H9 (cell line): ENCODE measurements around the gene ROCK2. TPM values are rescaled to one million over a fixed set of nuclear protein-coding genes. Genes with fewer than 3 reads are reported as not detected.

Experiments used
- DNase-seq: peaks from one replicate; pipeline ENCODE4 v3.0.0-alpha.2; 2017
- H2AFZ ChIP-seq: one replicate; pipeline ENCODE4 v1.6.1; 2013; ENCODE audit warnings: mild to moderate bottlenecking, low read length, control low read depth, moderate library complexity
- H2AK5ac ChIP-seq: 2 replicates; pipeline ENCODE4 v1.6.1; 2013; ENCODE audit warnings: low read length, control low read depth, mixed read lengths; ENCODE audit not compliant: insufficient read length
- H2BK120ac ChIP-seq: one replicate; pipeline ENCODE4 v1.6.1; 2013; ENCODE audit warnings: low read depth, mild to moderate bottlenecking, low read length, control low read depth, inconsistent platforms; ENCODE audit not compliant: poor library complexity, severe bottlenecking
- H2BK12ac ChIP-seq: 2 replicates; pipeline ENCODE4 v1.6.1; 2013; ENCODE audit warnings: low read length, control low read depth, mixed read lengths, low read depth; ENCODE audit not compliant: insufficient read length
- H2BK15ac ChIP-seq: 2 replicates; pipeline ENCODE4 v1.6.1; 2013; ENCODE audit warnings: low read depth, low read length, control low read depth
- H2BK20ac ChIP-seq: one replicate; pipeline ENCODE4 v1.6.1; 2013; ENCODE audit warnings: low read depth, mild to moderate bottlenecking, low read length, control low read depth, inconsistent platforms; ENCODE audit not compliant: poor library complexity, severe bottlenecking
- H2BK5ac ChIP-seq: 2 replicates; pipeline ENCODE4 v1.6.1; 2013; ENCODE audit warnings: low read length, control low read depth, mixed read lengths; ENCODE audit not compliant: insufficient read length
- H3K14ac ChIP-seq: 2 replicates; pipeline ENCODE4 v1.6.1; 2013; ENCODE audit warnings: low read length, control low read depth; ENCODE audit not compliant: insufficient read depth
- H3K18ac ChIP-seq: 2 replicates; pipeline ENCODE4 v1.6.1; 2013; ENCODE audit warnings: low read depth, mild to moderate bottlenecking, mixed read lengths, low read length, control low read depth; ENCODE audit not compliant: insufficient read length
- H3K23ac ChIP-seq: 2 replicates; pipeline ENCODE4 v1.6.1; 2013; ENCODE audit warnings: low read length, control low read depth, mixed read lengths, low read depth; ENCODE audit not compliant: insufficient read length
- H3K23me2 ChIP-seq: 2 replicates; pipeline ENCODE4 v1.6.1; 2013; ENCODE audit warnings: low read depth, mild to moderate bottlenecking, mixed read lengths, low read length, control low read depth; ENCODE audit not compliant: insufficient read length, poor library complexity, severe bottlenecking
- H3K27ac ChIP-seq: 2 replicates; pipeline ENCODE4 v1.5.1; 2013; ENCODE audit warnings: low read length, control low read depth, mixed read lengths, low read depth; ENCODE audit not compliant: insufficient read length
- H3K27me3 ChIP-seq: 2 replicates; pipeline ENCODE4 v1.6.1; 2013; ENCODE audit warnings: low read length, control low read depth, inconsistent platforms; ENCODE audit not compliant: insufficient read depth
- H3K4ac ChIP-seq: 2 replicates; pipeline ENCODE4 v1.6.1; 2013; ENCODE audit warnings: low read depth, mild to moderate bottlenecking, control low read depth, inconsistent platforms, low read length, moderate library complexity
- H3K4me1 ChIP-seq: 2 replicates; pipeline ENCODE4 v1.6.1; 2013; ENCODE audit warnings: low read length, control low read depth, inconsistent platforms; ENCODE audit not compliant: insufficient read depth
- H3K4me2 ChIP-seq: 2 replicates; pipeline ENCODE4 v1.6.1; 2013; ENCODE audit warnings: low read length, control low read depth, mixed read lengths; ENCODE audit not compliant: insufficient read length, insufficient read depth
- H3K56ac ChIP-seq: 2 replicates; pipeline ENCODE4 v1.6.1; 2013; ENCODE audit warnings: low read depth, mild to moderate bottlenecking, mixed read lengths, low read length, control low read depth; ENCODE audit not compliant: insufficient read length
- H3K79me1 ChIP-seq: 2 replicates; pipeline ENCODE4 v1.6.1; 2013; ENCODE audit warnings: low read depth, mild to moderate bottlenecking, moderate library complexity, low read length, control low read depth, inconsistent platforms; ENCODE audit not compliant: insufficient read depth, poor library complexity, severe bottlenecking
- H3K79me2 ChIP-seq: 2 replicates; pipeline ENCODE4 v1.6.1; 2013; ENCODE audit warnings: low read length, control low read depth, inconsistent platforms; ENCODE audit not compliant: insufficient read depth
- H3K9ac ChIP-seq: 2 replicates; pipeline ENCODE4 v1.6.1; 2013; ENCODE audit warnings: low read length, control low read depth, mixed read lengths; ENCODE audit not compliant: insufficient read length; ENCODE audit errors: extremely low read depth
- H3K9me3 ChIP-seq: one replicate; pipeline ENCODE4 v1.6.1; 2013; ENCODE audit warnings: low read depth, low read length, inconsistent platforms; ENCODE audit not compliant: control insufficient read depth
- H3T11ph ChIP-seq: one replicate; pipeline ENCODE4 v1.6.1; 2013; ENCODE audit warnings: mild to moderate bottlenecking, low read length, control low read depth, inconsistent platforms
- H4K20me1 ChIP-seq: one replicate; pipeline ENCODE4 v1.6.1; 2013; ENCODE audit not compliant: control insufficient read depth, insufficient read length, insufficient read depth
- H4K5ac ChIP-seq: 2 replicates; pipeline ENCODE4 v1.6.1; 2013; ENCODE audit warnings: low read depth, mild to moderate bottlenecking, mixed read lengths, low read length, control low read depth; ENCODE audit not compliant: insufficient read length
- H4K8ac ChIP-seq: replicated peaks from 2 replicates; pipeline ENCODE4 v1.6.1; 2013; ENCODE audit warnings: low read length, control low read depth, mixed read lengths, low read depth; ENCODE audit not compliant: insufficient read length
- H4K91ac ChIP-seq: 2 replicates; pipeline ENCODE4 v1.6.1; 2013; ENCODE audit warnings: low read depth, mild to moderate bottlenecking, moderate library complexity, mixed read lengths, low read length, control low read depth; ENCODE audit not compliant: insufficient read length
- H3K27ac Mint-ChIP-seq, 3 experiments: 2 replicates in 2 of 3; 3 replicates in 1 of 3; pipeline ENCODE4 v1.8.0; 2020 to 2021; ENCODE audit warnings: mixed read lengths in 3 of 3, mild to moderate bottlenecking in 1 of 3, moderate library complexity in 1 of 3
- H3K27me3 Mint-ChIP-seq: 2 replicates; pipeline ENCODE4 v1.8.0; 2021; ENCODE audit warnings: low read depth, mild to moderate bottlenecking, moderate library complexity, mixed read lengths
- H3K36me3 Mint-ChIP-seq, 3 experiments: 2 replicates in 2 of 3; 3 replicates in 1 of 3; pipeline ENCODE4 v1.8.0; 2020 to 2021; ENCODE audit warnings: low read depth in 3 of 3, mixed read lengths in 3 of 3; ENCODE audit not compliant: insufficient read depth in 1 of 3
- H3K4me1 Mint-ChIP-seq, 2 experiments: 2 replicates each; pipeline ENCODE4 v1.8.0; 2020; ENCODE audit warnings: mixed read lengths in 2 of 2
- H3K4me3 Mint-ChIP-seq, 2 experiments: 2 replicates in 1 of 2; 3 replicates in 1 of 2; pipeline ENCODE4 v1.8.0; 2020 to 2021; ENCODE audit warnings: mild to moderate bottlenecking in 2 of 2, mixed read lengths in 2 of 2, moderate library complexity in 1 of 2
- H3K9me3 Mint-ChIP-seq, 2 experiments: 2 replicates in 1 of 2; 3 replicates in 1 of 2; pipeline ENCODE4 v1.8.0; 2020; ENCODE audit warnings: mild to moderate bottlenecking in 2 of 2, mixed read lengths in 2 of 2, moderate library complexity in 1 of 2
- CTCF ChIP-seq: fragments of 200-600 bp; sonication (generic); conservative IDR thresholded peaks from 3 replicates; pipeline ENCODE4 v1.8.0; 2021; ENCODE audit warnings: antibody characterized with exemption, mild to moderate bottlenecking
- WGBS: extraction: QIAGEN DNeasy Blood & Tissue Kit; methylation state at CpG from one replicate; pipeline ENCODE4 v1.1.7; 2013; ENCODE audit warnings: missing lambda C conversion rate, low lambda C conversion rate, mixed read lengths; ENCODE audit not compliant: insufficient read length; ENCODE audit errors: extremely low coverage; 5-methylcytosine and 5-hydroxymethylcytosine counted together
- total RNA-seq: library from RNA; stranded (reverse); gene quantifications from 2 replicates; pipeline ENCODE4 v1.2.1, GENCODE V29; 2021

ROCK2 gene
- total RNA-seq, 1 experiment from 2014 or later: 33.2 TPM

- no peaks in the 10 kb centered on the region for H3K79me2 ChIP-seq
- H3K9me3 ChIP-seq: no peaks in the 10 kb centered on the region
- H3K18ac ChIP-seq: no peak overlapping the region
- no peak overlapping the region for H2AK5ac ChIP-seq
- no peak overlapping the region for H3K4me3 Mint-ChIP-seq
- H3T11ph ChIP-seq: no peak overlapping the region
- TF ChIP-seq CTCF: no peak
- H3K4me2 ChIP-seq: no peak overlapping the region
- H3K27ac ChIP-seq: no peak overlapping the region
- WGBS: no CpG with 5 or more reads among the region's 3 CpGs
- no peak overlapping the region for H3K9ac ChIP-seq
- H3K9me3 Mint-ChIP-seq: peaks cover 0 to 3% of the 10 kb centered on the region in 2 experiments; a peak in 2 of 5 replicates
- H3K23ac ChIP-seq: no peak overlapping the region
- H3K27me3 ChIP-seq: no peaks in the 10 kb centered on the region
- H3K14ac ChIP-seq: no peak overlapping the region
- H2BK12ac ChIP-seq: no peak overlapping the region
- no peaks in the 10 kb centered on the region for H4K20me1 ChIP-seq
- H2BK5ac ChIP-seq: no peak overlapping the region
- H3K79me1 ChIP-seq: no peaks in the 10 kb centered on the region
- H4K8ac ChIP-seq: no peak overlapping the region
- no peak overlapping the region for H3K56ac ChIP-seq
- no peak overlapping the region for H2BK20ac ChIP-seq
- peaks cover 7% of the 10 kb centered on the region for H3K27me3 Mint-ChIP-seq
- no peak overlapping the region for H3K4ac ChIP-seq
- H3K27ac Mint-ChIP-seq: no peak overlapping the region
- H3K36me3 Mint-ChIP-seq: peaks cover 0 to 9% (median 0%) of the 10 kb centered on the region in 3 experiments; a peak in 1 of 7 replicates
- H4K5ac ChIP-seq: no peak overlapping the region
- H4K91ac ChIP-seq: no peak overlapping the region
- no peak overlapping the region for H2BK15ac ChIP-seq
- no peaks in the 10 kb centered on the region for H3K4me1 ChIP-seq
- DNase-seq: no peak
- H3K23me2 ChIP-seq: no peaks in the 10 kb centered on the region
- H2BK120ac ChIP-seq: no peak overlapping the region
- no peaks in the 10 kb centered on the region for H3K4me1 Mint-ChIP-seq
- H2AFZ ChIP-seq: no peak overlapping the region
Observed at GRCh38 chr2:11146076-11146475, 198.4 kb downstream of the ROCK2 start.
